Prostate gland (tissue), 2 donors: ENCODE data around the gene BMP8B. TPM values are rescaled to one million over a fixed set of nuclear protein-coding genes. Genes with fewer than 3 reads are reported as not detected.
"Not testable (repeated sequence)": the region's sequence is repeated elsewhere in the genome, so short reads cannot be mapped to it uniquely, and the experiment has no call there.

ENCODE experiments used
- DNase-seq: peaks from one replicate; pipeline ENCODE4 v3.0.0-alpha.2; 2019; ENCODE audit warnings: low spot score
- H3K27ac ChIP-seq, 2 donors: fragments of 200-600 bp; sonication (generic); 2 replicates each; pipeline ENCODE4 v1.5.1; 2017 to 2019
- H3K27me3 ChIP-seq: fragments of 200-600 bp; sonication (generic); replicated peaks from 2 replicates; pipeline ENCODE4 v1.5.1; 2019; ENCODE audit not compliant: insufficient read depth
- H3K36me3 ChIP-seq, 2 donors: fragments of 200-600 bp; sonication (generic); 1 replicate in 1 of 2; 2 replicates in 1 of 2; pipeline versions ENCODE4 v1.5.1 to v1.8.1; 2017 to 2019
- H3K4me1 ChIP-seq: fragments of 200-600 bp; sonication (generic); replicated peaks from 2 replicates; pipeline ENCODE4 v1.5.1; 2019
- H3K4me3 ChIP-seq, 2 donors: fragments of 200-600 bp; sonication (generic); 2 replicates each; pipeline ENCODE4 v1.5.1; 2017 to 2019
- H3K9me3 ChIP-seq: fragments of 200-600 bp; sonication (generic); 2 replicates; pipeline ENCODE4 v1.5.1; 2017
- POLR2A ChIP-seq: fragments of 450-650 bp; IDR thresholded peaks from one replicate; pipeline ENCODE4 v1.6.1; 2016; ENCODE audit warnings: antibody characterized with exemption, mild to moderate bottlenecking
- POLR2AphosphoS5 ChIP-seq: sonication (generic); formaldehyde crosslinking; IDR thresholded peaks from one replicate; pipeline ENCODE4 v1.6.1; 2017; ENCODE audit warnings: antibody characterized with exemption
- WGBS: methylation state at CpG from one replicate; pipeline ENCODE4 v1.1.5; 2018; 5-methylcytosine and 5-hydroxymethylcytosine counted together
- intact Hi-C: fragments of 100-400 bp; cut with DNase I; formaldehyde crosslinking; loops from one replicate; pipeline ENCODE4 v1.14.2; 2022
- total RNA-seq, 2 donors: library from RNA; depleted of rRNA; stranded (reverse); fragments of >200 nt; gene quantifications; one replicate each; pipeline ENCODE4 v1.1.0, GENCODE V29; 2016
- TF ChIP-seq, protein P1 (sequence below), 4 experiments: fragments of 200-600 bp in 2 of 4; fragments of 450-650 bp in 2 of 4; sonication (generic) in 2 of 4; IDR thresholded peaks; 1 replicate in 3 of 4; 2 replicates in 1 of 4; pipeline ENCODE4 v1.5.1; 2016 to 2019; ENCODE audit warnings: antibody characterized with exemption in 4 of 4, mild to moderate bottlenecking in 2 of 4, moderate library complexity in 2 of 4

BMP8B gene
- total RNA-seq, 2 donors from 2014 or later = 0.77 to 4.7 TPM

DNA sequence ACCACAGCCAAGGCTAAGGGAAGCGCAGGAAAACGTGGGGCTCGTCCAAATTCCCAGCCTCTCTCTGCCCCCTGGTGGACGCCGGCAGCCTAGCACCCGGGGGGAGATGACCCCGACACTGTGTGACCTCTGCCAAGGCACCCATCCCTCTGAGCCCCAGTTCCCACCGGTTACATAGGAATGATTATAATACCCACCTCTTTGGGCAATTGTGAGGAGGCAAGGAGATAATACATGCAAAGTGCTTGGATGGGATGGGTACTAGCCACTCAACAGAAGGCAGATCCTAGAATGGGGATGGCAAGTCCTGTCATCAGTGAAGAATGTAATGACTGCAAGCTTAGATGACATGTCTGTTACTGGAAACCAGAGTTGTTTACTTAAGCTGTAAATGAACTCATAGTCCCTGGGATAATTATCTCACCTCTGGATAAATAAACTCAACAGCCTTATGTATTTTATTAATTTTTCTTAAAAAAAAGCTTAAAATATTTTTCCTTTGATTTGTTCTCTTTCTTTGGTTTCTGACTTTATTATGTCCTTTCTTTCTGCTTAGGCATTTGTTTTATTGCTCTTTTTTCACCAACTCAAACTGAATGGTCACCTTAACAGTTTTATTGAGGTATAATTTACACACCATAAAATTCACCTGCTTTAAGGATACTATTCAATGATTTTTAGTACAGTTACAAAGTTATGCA is 11.3 kb upstream of the BMP8B start:
- no peaks in the 10 kb centered on the region for H3K9me3 ChIP-seq
- no peaks in the 10 kb centered on the region for H3K4me1 ChIP-seq
- TF ChIP-seq, protein P1, sequence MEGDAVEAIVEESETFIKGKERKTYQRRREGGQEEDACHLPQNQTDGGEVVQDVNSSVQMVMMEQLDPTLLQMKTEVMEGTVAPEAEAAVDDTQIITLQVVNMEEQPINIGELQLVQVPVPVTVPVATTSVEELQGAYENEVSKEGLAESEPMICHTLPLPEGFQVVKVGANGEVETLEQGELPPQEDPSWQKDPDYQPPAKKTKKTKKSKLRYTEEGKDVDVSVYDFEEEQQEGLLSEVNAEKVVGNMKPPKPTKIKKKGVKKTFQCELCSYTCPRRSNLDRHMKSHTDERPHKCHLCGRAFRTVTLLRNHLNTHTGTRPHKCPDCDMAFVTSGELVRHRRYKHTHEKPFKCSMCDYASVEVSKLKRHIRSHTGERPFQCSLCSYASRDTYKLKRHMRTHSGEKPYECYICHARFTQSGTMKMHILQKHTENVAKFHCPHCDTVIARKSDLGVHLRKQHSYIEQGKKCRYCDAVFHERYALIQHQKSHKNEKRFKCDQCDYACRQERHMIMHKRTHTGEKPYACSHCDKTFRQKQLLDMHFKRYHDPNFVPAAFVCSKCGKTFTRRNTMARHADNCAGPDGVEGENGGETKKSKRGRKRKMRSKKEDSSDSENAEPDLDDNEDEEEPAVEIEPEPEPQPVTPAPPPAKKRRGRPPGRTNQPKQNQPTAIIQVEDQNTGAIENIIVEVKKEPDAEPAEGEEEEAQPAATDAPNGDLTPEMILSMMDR (IDR thresholded peaks at IDR 0.05) = peak; percentile 63 to 82 (median 72)
- TF ChIP-seq POLR2A = no peak
- intact Hi-C loops = no loop called here
- no peaks in the 10 kb centered on the region for H3K27me3 ChIP-seq
- WGBS = 7% methylated on average over 8 of the region's 8 CpGs
- no peak overlapping the region for H3K4me3 ChIP-seq
- peak; percentile 39 for DNase-seq
- no peaks in the 10 kb centered on the region for H3K36me3 ChIP-seq
- H3K27ac ChIP-seq = no peak overlapping the region

DNA sequence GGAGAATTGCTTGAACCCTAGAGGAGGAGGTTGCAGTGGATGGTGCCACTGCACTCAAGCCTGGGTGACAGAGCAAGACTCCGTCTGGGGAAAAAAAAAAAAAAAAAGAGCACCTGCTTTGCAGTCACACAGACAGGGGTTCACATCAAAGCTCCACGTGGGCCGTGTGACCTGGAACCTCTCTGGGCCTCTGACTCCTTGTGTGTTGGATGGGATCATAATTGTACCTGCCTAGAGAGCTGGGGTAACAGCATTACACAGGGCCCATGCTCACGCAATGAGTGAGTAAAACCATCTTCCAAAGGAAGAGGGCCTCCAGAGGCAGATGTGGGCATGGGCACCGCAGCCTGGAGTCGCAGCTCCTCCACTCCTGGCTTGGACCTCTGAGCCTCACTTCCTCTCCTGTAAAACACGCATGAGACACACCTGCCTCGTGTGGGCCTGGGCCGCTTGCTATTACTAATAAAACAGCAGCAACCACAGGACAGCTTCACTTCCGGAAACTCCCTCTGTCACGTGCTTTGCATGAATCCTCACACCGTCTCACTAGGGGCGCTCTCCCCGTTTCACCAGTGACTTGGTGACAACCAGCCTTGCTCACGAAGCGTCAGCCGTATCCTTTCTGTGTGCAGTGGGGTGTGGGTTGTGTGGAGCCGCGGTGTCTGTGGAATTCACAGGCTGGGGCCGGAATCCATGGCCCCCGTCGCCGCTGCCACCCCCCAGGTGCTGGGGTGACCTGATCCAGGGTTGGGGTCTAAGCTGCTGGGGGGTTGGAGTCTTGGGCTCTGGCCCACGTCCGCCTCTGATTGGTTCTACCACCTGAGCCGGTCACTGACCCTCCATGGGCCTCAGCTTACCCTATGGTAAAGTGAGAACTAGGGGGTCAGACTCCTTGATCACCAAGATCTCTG is 10.4 kb upstream of the BMP8B start:
- H3K27me3 ChIP-seq, H3K36me3 ChIP-seq, H3K9me3 ChIP-seq, H3K4me3 ChIP-seq, H3K4me1 ChIP-seq, intact Hi-C loops, H3K27ac ChIP-seq: not testable (repeated sequence)
- 56% methylated on average over 18 of the region's 26 CpGs for WGBS
- peak; percentile 51 for DNase-seq

DNA sequence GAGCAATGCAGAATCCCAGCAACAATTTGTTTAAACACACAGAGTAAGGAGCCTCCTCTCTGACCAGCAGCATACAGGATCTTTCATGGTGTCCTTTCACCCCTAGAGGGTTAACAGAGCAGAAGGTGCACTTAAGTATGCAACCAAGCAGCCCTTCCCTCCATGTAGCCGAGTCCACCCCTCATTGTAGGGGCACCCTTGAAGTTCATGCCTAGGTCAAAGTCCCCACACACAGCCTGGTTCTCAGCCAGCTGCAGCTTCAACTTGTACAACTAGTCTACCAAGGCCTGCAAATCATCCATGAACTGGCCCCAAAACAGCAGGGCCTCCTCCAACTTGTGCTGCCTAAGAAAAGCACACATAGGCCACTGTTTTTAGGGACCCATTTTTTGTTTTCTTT is 7.0 kb upstream of the BMP8B start:
- Histone ChIP-seq H3K27ac (no peak overlapping the region), H3K36me3 (no peaks in the 10 kb centered on the region), H3K9me3 (no peaks in the 10 kb centered on the region), H3K27me3 (no peaks in the 10 kb centered on the region), H3K4me1 (no peaks in the 10 kb centered on the region), H3K4me3 (no peak overlapping the region)
- intact Hi-C loops = no loop called here
- no peak for DNase-seq
- WGBS = 38% methylated on average over 1 of the region's 1 CpG
- TF ChIP-seq POLR2A (no peak), POLR2AphosphoS5 (no peak)
- TF ChIP-seq, protein P1 (IDR thresholded peaks at IDR 0.05) = no peak

DNA sequence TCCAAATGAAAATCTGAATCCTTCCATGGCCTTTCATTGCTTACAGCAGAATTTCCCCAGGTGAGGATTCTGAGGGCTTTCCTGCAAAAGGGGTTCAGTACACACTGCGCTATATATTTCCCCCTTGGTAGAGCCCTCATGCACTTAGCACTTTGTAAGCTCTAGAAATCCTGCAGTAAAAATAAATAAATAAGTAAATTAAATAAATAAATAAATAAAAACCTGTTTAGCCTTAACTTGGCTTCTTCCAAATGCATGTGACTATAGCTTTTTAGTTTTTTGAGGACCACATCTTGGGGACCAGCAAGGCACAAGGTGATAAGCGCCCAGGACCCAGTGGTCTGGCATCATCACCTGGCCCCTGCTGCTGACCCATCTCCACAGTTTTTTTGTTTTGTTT is 3.2 kb upstream of the BMP8B start:
- no peaks in the 10 kb centered on the region for H3K27me3 ChIP-seq
- TF ChIP-seq POLR2AphosphoS5 (no peak), POLR2A (no peak)
- TF ChIP-seq, protein P1 (IDR thresholded peaks at IDR 0.05) = no peak
- intact Hi-C loops = no loop called here
- H3K4me1 ChIP-seq = no peaks in the 10 kb centered on the region
- no peaks in the 10 kb centered on the region for H3K36me3 ChIP-seq
- H3K9me3 ChIP-seq = no peaks in the 10 kb centered on the region
- no peak for DNase-seq
- 95% methylated on average over 2 of the region's 2 CpGs for WGBS
- H3K4me3 ChIP-seq = no peak overlapping the region
- H3K27ac ChIP-seq = no peak overlapping the region

DNA sequence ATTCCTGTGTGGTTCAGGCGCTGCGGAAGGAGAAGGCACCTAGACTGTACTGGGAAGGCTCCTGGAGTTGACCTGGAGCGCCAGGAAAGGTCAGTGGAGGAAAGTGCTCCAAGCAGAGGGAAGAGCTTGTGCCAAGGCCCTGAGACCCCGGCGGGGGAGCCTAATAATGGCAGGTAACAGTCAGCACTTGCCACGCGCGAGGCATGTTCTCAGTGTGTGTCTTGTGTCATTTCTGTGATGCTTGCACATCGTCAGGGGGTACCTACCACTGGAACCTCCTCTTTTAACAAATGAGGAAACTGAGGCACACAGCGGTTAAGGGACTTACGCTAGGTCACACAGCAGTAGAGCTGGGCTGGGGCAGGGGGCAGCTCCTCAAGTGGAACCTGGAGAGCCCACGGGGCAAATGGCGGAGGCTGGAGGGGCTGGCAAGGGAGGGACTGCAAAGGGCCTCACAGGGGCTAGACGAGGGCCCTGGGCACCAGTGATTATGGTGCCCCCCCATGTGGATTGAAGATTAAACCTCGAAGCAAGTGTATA is 976 bp upstream of the BMP8B start:
- 63% methylated on average over 15 of the region's 15 CpGs for WGBS
- Histone ChIP-seq H3K36me3 (no peaks in the 10 kb centered on the region), H3K27ac (no peak overlapping the region), H3K4me1 (no peaks in the 10 kb centered on the region), H3K9me3 (no peaks in the 10 kb centered on the region), H3K4me3 (peak overlapping the region; percentile 43 to 61), H3K27me3 (no peaks in the 10 kb centered on the region)
- no peak for TF ChIP-seq POLR2AphosphoS5
- TF ChIP-seq, protein P1 (IDR thresholded peaks at IDR 0.05) = no peak
- TF ChIP-seq POLR2A = no peak
- intact Hi-C loops = no loop called here
- DNase-seq = no peak
